ENCODE measurements around the gene DMKN. TPM values are rescaled to one million over a fixed set of nuclear protein-coding genes. Genes with fewer than 3 reads are reported as not detected.

DMKN gene
- total RNA-seq, 4 donors from 2014 or later, result 2.7 to 18.1 (median 10.0) TPM

DNA sequence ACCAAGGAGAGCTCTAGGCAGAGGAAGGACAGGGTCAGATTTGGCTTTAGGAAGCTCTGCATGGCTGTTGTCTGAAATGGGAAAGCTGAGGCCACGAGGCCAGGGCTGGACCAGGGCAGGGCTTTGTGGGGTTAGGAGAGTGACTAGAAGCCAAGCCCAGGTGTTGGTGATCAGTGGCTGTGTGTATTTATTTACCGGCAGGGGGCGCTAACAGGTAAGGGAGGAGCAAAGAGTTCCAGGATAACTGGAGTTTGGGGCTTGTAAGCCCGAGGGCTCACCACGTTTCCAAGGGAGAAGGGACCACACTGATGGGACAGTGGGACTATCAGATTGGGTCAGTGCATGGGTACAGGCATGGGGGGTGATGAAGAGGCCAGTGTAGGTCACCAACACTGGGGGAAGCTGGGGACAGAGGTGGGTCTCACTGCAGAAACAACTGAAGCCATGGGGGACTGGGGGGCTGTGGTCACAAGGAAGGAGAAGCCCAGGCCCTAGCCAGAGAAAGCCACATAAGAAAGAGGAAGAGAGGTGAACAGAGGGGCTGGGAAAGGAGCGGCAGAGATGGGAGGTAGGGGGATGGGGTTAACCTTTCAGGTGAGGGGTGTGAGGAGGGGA lies 35.8 kb upstream of the DMKN start:
- Histone ChIP-seq H3K4me1 (peaks cover 14 to 17% (median 16%) of the 10 kb centered on the region in 4 donors), H3K27ac (no peak overlapping the region), H3K9me3 (no peaks in the 10 kb centered on the region), H3K4me3 (no peak overlapping the region), H3K27me3 (no peaks in the 10 kb centered on the region), H3K36me3 (no peaks in the 10 kb centered on the region)
- WGBS, 2 donors (ENCODE audit: low coverage in 1 of 2), result 0 to 20% methylated on average over 3 to 6 of the region's 6 CpGs
- peak; percentile 56 for DNase-seq
- intact Hi-C loops (cut with DNase I; ENCODE audit: low total_unique reads) (loop anchor here (10.0 kb wide), 2 partner anchors 86 to 166 kb away; partner anchors contain the start of gene KMT2B), in situ Hi-C loops (cut with MboI; ENCODE audit: low pct_ligation_motif_present in 1 of 4, low pct_unique_long_range_greater_than_20kb in 1 of 4, low sequenced_read_pairs in 3 of 4) (no loop called here)
- TF ChIP-seq POLR2AphosphoS5 (IDR thresholded peaks at IDR 0.05) (no peak), EP300 (IDR thresholded peaks at IDR 0.05; ENCODE audit: low read depth) (no peak)
- TF ChIP-seq, protein P1, sequence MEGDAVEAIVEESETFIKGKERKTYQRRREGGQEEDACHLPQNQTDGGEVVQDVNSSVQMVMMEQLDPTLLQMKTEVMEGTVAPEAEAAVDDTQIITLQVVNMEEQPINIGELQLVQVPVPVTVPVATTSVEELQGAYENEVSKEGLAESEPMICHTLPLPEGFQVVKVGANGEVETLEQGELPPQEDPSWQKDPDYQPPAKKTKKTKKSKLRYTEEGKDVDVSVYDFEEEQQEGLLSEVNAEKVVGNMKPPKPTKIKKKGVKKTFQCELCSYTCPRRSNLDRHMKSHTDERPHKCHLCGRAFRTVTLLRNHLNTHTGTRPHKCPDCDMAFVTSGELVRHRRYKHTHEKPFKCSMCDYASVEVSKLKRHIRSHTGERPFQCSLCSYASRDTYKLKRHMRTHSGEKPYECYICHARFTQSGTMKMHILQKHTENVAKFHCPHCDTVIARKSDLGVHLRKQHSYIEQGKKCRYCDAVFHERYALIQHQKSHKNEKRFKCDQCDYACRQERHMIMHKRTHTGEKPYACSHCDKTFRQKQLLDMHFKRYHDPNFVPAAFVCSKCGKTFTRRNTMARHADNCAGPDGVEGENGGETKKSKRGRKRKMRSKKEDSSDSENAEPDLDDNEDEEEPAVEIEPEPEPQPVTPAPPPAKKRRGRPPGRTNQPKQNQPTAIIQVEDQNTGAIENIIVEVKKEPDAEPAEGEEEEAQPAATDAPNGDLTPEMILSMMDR (IDR thresholded peaks at IDR 0.05), result peak; percentile 73 to 85 (median 76)

DNA sequence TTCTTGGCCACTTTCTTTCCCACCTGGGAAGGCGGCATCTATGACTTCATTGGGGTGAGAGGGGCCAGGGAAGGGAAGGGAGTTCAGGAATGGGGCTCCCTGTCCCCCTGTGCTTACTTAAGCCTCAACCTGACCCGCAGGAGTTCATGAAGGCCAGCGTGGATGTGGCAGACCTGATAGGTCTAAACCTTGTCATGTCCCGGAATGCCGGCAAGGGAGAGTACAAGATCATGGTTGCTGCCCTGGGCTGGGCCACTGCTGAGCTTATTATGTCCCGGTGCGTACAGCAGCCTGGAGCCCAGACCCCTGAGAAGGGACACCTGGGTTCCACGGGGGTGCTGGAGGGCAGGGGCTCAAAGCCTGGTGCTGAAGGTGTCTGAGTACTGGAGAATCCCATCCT lies 33.1 kb upstream of the DMKN start:
- peak overlapping the region in 3 of 4 donors; percentile 75 to 85 (median 77) for H3K4me3 ChIP-seq
- peaks cover 14 to 21% (median 17%) of the 10 kb centered on the region in 4 donors for H3K4me1 ChIP-seq
- no peaks in the 10 kb centered on the region for H3K27me3 ChIP-seq
- intact Hi-C loops (cut with DNase I; ENCODE audit: low total_unique reads) (loop anchor here (10.0 kb wide), 2 partner anchors 88 to 168 kb away; partner anchors contain the start of gene KMT2B), in situ Hi-C loops (cut with MboI; ENCODE audit: low pct_ligation_motif_present in 1 of 4, low pct_unique_long_range_greater_than_20kb in 1 of 4, low sequenced_read_pairs in 3 of 4) (no loop called here)
- no peak for TF ChIP-seq POLR2A (IDR thresholded peaks at IDR 0.05)
- no peak for TF ChIP-seq POLR2AphosphoS5 (IDR thresholded peaks at IDR 0.05)
- no peak for TF ChIP-seq EP300 (IDR thresholded peaks at IDR 0.05; ENCODE audit: low read depth)
- TF ChIP-seq, protein P1 (IDR thresholded peaks at IDR 0.05), result no peak
- DNase-seq, result no peak
- H3K9me3 ChIP-seq, result no peaks in the 10 kb centered on the region
- WGBS, 2 donors (ENCODE audit: low coverage in 1 of 2), result 79% methylated on average over 8 of the region's 8 CpGs; no CpG with 5 or more reads in 1 of the 2 donors
- H3K36me3 ChIP-seq, result no peaks in the 10 kb centered on the region
- H3K27ac ChIP-seq, result peak overlapping the region in 1 of 4 donors; percentile 85

DNA sequence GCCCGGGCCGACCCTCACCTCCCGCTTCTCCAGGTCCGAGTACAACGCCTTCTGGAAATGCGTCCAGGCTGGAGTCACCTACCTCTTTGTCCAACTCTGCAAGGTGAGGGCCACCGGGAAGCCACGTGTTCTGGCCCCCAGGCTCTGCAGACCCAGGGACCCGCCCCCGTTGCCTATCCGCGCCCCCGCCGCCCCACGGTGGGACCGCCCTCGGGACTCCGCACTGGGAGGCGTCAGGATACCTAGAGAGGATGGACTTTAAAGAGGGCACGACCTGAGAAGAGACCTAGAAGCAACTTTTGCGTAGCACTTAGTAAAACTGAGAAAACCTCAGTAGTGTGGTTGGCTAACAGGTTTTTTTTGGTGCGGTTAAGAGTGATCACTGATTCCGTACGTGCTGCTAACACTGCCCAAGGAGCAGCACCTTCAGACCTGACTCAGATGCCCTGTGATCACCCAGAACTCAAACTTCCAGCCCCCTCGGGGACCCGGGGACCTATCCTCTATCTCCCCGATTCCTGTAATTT lies 32.5 kb upstream of the DMKN start:
- Histone ChIP-seq H3K36me3 (no peaks in the 10 kb centered on the region), H3K27ac (peak overlapping the region; percentile 75 to 90 (median 83)), H3K9me3 (no peaks in the 10 kb centered on the region), H3K4me3 (peak overlapping the region; percentile 75 to 87 (median 81)), H3K4me1 (peaks cover 14 to 21% (median 17%) of the 10 kb centered on the region in 4 donors), H3K27me3 (no peaks in the 10 kb centered on the region)
- DNase-seq, result peak; percentile 60
- in situ Hi-C loops (cut with MboI; ENCODE audit: low pct_ligation_motif_present in 1 of 4, low pct_unique_long_range_greater_than_20kb in 1 of 4, low sequenced_read_pairs in 3 of 4), result no loop called here
- intact Hi-C loops (cut with DNase I; ENCODE audit: low total_unique reads), result loop anchor here (10.0 kb wide), 2 partner anchors 89 to 169 kb away; partner anchors contain the start of gene KMT2B
- TF ChIP-seq, protein P1 (IDR thresholded peaks at IDR 0.05), result no peak
- TF ChIP-seq POLR2AphosphoS5 (IDR thresholded peaks at IDR 0.05) (no peak), POLR2A (IDR thresholded peaks at IDR 0.05) (no peak), EP300 (IDR thresholded peaks at IDR 0.05; ENCODE audit: low read depth) (no peak)
- 3% methylated on average over 25 of the region's 27 CpGs; no CpG with 5 or more reads in 1 of the 2 donors for WGBS, 2 donors (ENCODE audit: low coverage in 1 of 2)

DNA sequence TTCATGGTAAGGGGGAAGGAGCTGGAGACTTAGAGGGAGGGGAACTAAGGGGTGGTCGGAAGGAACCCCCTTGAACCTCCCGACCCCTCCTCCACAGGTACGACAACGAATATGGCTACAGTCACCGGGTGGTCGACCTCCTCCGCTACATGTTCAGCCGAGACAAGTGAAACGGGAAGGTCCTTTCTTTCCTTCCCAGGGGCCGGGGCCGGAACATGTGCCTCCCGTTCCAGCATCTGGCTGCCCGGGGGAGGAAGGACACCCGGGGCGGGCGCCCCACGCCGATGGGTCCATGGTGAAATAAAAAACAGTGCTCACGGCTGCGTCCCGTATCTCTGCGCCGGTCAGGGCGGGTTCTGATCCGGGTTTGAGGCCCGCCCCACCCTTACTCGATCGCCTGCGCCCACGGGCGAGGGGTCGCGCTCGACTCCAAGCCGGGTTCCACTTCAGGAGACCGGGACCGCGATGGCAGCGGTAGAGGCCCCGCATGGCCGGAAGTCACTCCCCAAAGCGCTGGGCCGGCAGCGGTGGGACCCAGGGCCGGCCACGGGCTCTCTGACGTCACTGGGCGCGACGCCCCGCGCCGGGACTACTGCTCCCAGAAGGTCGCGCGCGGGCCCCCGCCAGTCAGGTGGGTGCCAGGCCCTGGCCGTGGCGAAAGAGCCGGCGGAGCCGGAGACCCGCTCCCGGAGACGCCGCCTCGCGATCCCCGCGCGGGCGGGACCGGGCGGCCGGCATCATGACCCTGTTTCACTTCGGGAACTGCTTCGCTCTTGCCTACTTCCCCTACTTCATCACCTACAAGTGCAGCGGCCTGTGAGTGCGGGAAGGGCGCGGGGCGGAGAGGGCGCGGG lies 31.8 kb upstream of the DMKN start, which contains the start of gene TMEM147:
Gene TMEM147, plus strand, starts transcription at position 626 of the 854 bp plus-strand sequence. Its CDS starts 114 bp downstream, at position 740.
- in situ Hi-C loops (cut with MboI; ENCODE audit: low pct_ligation_motif_present in 1 of 4, low pct_unique_long_range_greater_than_20kb in 1 of 4, low sequenced_read_pairs in 3 of 4), result no loop called here
- 0% methylated on average over 55 of the region's 85 CpGs; no CpG with 5 or more reads in 1 of the 2 donors for WGBS, 2 donors (ENCODE audit: low coverage in 1 of 2)

More for the DNA sequence above, 31.8 kb upstream of the DMKN start, which contains the start of gene TMEM147:
- Histone ChIP-seq H3K9me3 (no peaks in the 10 kb centered on the region), H3K27ac (peak within 1 kb of the TSS; percentile 75 to 90 (median 83)), H3K27me3 (no peaks in the 10 kb centered on the region), H3K4me1 (peaks cover 14 to 21% (median 17%) of the 10 kb centered on the region in 4 donors), H3K4me3 (peak within 1 kb of the TSS; percentile 75 to 87 (median 81)), H3K36me3 (no peaks in the 10 kb centered on the region)
- peak; percentile 52 for TF ChIP-seq POLR2A (IDR thresholded peaks at IDR 0.05)
- no peak for TF ChIP-seq EP300 (IDR thresholded peaks at IDR 0.05; ENCODE audit: low read depth)
- peak; percentile 51 to 80 (median 66) for TF ChIP-seq POLR2AphosphoS5 (IDR thresholded peaks at IDR 0.05)
- peak; percentile 95 for DNase-seq
- intact Hi-C loops (cut with DNase I; ENCODE audit: low total_unique reads), result loop anchor here (10.0 kb wide), 2 partner anchors 90 to 170 kb away; partner anchors contain the start of gene KMT2B

Measured in transverse colon (tissue), 4 donors.